CMK (cell line): Measurements from ENCODE around the gene PXDC1.

ENCODE experiments used
- DNase-seq: peaks from one replicate; pipeline ENCODE4 v3.0.0-alpha.2; 2010; ENCODE audit warnings: low read depth

PXDC1 gene

GRCh38 chr6:3746696-3747095 is 4.8 kb downstream of the PXDC1 start:
- no peak for DNase-seq

GRCh38 chr6:3746119-3746691 is 5.3 kb downstream of the PXDC1 start:
- no peak for DNase-seq

GRCh38 chr6:3745566-3746118 is 5.9 kb downstream of the PXDC1 start:
- no peak for DNase-seq

- DNase-seq = no peak
Observed at GRCh38 chr6:3744901-3745470, 6.5 kb downstream of the PXDC1 start.

- DNase-seq = no peak
Observed at GRCh38 chr6:3744211-3744900, 7.2 kb downstream of the PXDC1 start.

- no peak for DNase-seq
Observed at GRCh38 chr6:3743541-3743940, 8.0 kb downstream of the PXDC1 start.

- peak; percentile 45 for DNase-seq
Observed at GRCh38 chr6:3742426-3743344, 8.8 kb downstream of the PXDC1 start.

- no peak for DNase-seq
Observed at GRCh38 chr6:3742076-3742425, 9.5 kb downstream of the PXDC1 start.

- no peak for DNase-seq
Observed at GRCh38 chr6:3741477-3741871, 10.0 kb downstream of the PXDC1 start.

GRCh38 chr6:3740551-3741476 is 10.7 kb downstream of the PXDC1 start:
- DNase-seq = no peak

GRCh38 chr6:3739311-3739897 is 12.1 kb downstream of the PXDC1 start:
- DNase-seq = no peak

GRCh38 chr6:3738381-3739131 is 13.0 kb downstream of the PXDC1 start:
- peak; percentile 32 for DNase-seq

- DNase-seq = no peak
Observed at GRCh38 chr6:3737831-3738210, 13.7 kb downstream of the PXDC1 start.

GRCh38 chr6:3737149-3737830 is 14.2 kb downstream of the PXDC1 start:
- DNase-seq = no peak

- DNase-seq = no peak
Observed at GRCh38 chr6:3735029-3735605, 16.4 kb downstream of the PXDC1 start.

- no peak for DNase-seq
Observed at GRCh38 chr6:3734023-3734422, 17.5 kb downstream of the PXDC1 start.

GRCh38 chr6:3733321-3733925 is 18.1 kb downstream of the PXDC1 start:
- no peak for DNase-seq

- DNase-seq = peak; percentile 41
Observed at GRCh38 chr6:3732345-3733141, 19.0 kb downstream of the PXDC1 start.
